Spleen (tissue), 7 donors: ENCODE results near the gene TMC5.

Experiments used
- POLR2AphosphoS5 ChIP-seq, 3 donors: sonication (generic); formaldehyde crosslinking; IDR thresholded peaks; one replicate each; pipeline ENCODE4 v1.5.1; 2017; ENCODE audit warnings: antibody characterized with exemption in 3 of 3
- TF ChIP-seq, protein P1 (sequence below), 11 experiments: fragments of 200-600 bp in 7 of 11; fragments of 450-650 bp in 4 of 11; sonication (generic) in 4 of 11; IDR thresholded peaks in 8 of 11; conservative IDR thresholded peaks in 3 of 11; 1 replicate in 7 of 11; 2 replicates in 4 of 11; pipeline versions ENCODE4 v1.4.0 to v1.8.0; 2016 to 2021; ENCODE audit warnings: antibody characterized with exemption in 11 of 11, inconsistent platforms in 4 of 11, mild to moderate bottlenecking in 1 of 11
- donor health status: DM: no; HTN: no; CAD: no; lungs with moderate emphysema.
- donor health status: DM: no; HTN: no; CAD: no.
- donor health status: DM: no; HTN: no; CAD: no.

- TF ChIP-seq, protein P1, sequence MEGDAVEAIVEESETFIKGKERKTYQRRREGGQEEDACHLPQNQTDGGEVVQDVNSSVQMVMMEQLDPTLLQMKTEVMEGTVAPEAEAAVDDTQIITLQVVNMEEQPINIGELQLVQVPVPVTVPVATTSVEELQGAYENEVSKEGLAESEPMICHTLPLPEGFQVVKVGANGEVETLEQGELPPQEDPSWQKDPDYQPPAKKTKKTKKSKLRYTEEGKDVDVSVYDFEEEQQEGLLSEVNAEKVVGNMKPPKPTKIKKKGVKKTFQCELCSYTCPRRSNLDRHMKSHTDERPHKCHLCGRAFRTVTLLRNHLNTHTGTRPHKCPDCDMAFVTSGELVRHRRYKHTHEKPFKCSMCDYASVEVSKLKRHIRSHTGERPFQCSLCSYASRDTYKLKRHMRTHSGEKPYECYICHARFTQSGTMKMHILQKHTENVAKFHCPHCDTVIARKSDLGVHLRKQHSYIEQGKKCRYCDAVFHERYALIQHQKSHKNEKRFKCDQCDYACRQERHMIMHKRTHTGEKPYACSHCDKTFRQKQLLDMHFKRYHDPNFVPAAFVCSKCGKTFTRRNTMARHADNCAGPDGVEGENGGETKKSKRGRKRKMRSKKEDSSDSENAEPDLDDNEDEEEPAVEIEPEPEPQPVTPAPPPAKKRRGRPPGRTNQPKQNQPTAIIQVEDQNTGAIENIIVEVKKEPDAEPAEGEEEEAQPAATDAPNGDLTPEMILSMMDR (IDR thresholded peaks at IDR 0.05 in 8 of 11, conservative IDR thresholded peaks at IDR 0.05 in 3 of 11) = no peak
- TF ChIP-seq POLR2AphosphoS5 (IDR thresholded peaks at IDR 0.05) = no peak
Observed at GRCh38 chr16:19463468-19464315, 46.0 kb downstream of the TMC5 start.
